GM13976 (cell line): ENCODE measurements around the gene NOTCH3.

Experiments
- DNase-seq: peaks from one replicate; pipeline ENCODE4 v3.0.0; 2012; ENCODE audit warnings: low spot score
- CTCF ChIP-seq: IDR thresholded peaks from 2 replicates; pipeline ENCODE4 v1.5.1; 2012; ENCODE audit warnings: borderline replicate concordance, mild to moderate bottlenecking; ENCODE audit not compliant: insufficient read depth; ENCODE audit errors: extremely low read depth, missing control alignments, control extremely low read depth
- in situ Hi-C: fragments of 300-500 bp; cut with MboI; formaldehyde crosslinking; loops from one replicate; pipeline ENCODE4 v1.12.0; 2022; ENCODE audit warnings: low sequenced_read_pairs, mixed read lengths, inconsistent platforms; ENCODE audit not compliant: unreplicated experiment

NOTCH3 gene

DNA sequence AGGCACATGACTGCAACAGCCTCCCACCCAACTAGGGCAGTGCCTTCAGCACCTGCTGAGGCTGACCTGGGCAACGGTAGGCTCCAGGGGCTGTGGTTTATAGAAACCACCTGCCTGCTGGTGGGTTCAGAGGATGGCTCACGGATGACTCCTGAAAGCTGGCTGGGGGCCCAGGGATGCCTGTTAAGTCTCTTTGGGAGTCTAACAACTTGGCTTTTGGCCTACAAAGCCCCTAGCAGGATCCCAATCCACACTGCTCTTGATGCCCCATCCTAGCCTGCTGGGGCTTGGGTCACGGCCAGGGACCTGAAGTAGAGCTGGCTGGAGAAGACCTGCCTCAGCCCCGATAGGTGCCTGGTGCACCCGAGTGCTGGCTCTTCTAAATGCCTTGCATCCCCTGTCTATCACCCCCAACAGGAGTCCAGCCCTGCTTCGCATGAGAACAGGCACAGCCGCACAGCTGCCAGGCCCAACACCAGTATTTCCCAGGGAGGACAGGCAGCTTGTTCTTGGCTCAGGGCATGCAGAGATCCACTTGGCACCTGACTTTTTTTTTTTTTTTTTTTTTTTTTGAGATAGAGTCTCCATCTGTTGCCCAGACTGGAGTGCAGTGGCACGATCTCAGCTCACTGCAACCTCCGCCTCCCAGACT lies 40.6 kb upstream of the NOTCH3 start:
- TF ChIP-seq CTCF = no peak
- in situ Hi-C loops = no loop called here
- DNase-seq = no peak

DNA sequence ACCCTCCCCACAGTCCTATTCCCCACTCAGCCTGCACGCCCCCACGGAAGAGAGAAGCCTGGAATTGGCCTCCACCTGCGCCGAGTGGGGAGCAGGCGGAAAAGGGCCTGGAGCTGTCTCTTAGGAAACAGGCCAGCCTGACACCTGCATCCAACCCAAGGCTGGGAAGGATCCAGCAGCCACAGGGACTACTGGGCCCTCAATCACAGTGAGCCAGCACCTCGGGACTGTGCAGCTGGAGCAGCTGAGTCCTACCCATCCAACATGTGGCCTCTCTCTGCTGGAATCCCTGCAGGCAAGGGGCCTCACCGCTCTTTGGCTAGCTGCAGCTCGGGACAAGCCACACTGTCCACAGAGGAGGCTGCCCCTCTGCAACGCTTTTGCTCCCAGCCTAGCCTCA lies 39.7 kb upstream of the NOTCH3 start:
- no peak for DNase-seq
- in situ Hi-C loops = no loop called here
- TF ChIP-seq CTCF = no peak

GRCh38 chr19:15239337-15239949 lies 38.6 kb upstream of the NOTCH3 start:
- TF ChIP-seq CTCF = no peak
- in situ Hi-C loops = no loop called here
- no peak for DNase-seq

GRCh38 chr19:15238639-15239155 lies 37.9 kb upstream of the NOTCH3 start:
- in situ Hi-C loops = no loop called here
- DNase-seq = no peak
- TF ChIP-seq CTCF = no peak

DNA sequence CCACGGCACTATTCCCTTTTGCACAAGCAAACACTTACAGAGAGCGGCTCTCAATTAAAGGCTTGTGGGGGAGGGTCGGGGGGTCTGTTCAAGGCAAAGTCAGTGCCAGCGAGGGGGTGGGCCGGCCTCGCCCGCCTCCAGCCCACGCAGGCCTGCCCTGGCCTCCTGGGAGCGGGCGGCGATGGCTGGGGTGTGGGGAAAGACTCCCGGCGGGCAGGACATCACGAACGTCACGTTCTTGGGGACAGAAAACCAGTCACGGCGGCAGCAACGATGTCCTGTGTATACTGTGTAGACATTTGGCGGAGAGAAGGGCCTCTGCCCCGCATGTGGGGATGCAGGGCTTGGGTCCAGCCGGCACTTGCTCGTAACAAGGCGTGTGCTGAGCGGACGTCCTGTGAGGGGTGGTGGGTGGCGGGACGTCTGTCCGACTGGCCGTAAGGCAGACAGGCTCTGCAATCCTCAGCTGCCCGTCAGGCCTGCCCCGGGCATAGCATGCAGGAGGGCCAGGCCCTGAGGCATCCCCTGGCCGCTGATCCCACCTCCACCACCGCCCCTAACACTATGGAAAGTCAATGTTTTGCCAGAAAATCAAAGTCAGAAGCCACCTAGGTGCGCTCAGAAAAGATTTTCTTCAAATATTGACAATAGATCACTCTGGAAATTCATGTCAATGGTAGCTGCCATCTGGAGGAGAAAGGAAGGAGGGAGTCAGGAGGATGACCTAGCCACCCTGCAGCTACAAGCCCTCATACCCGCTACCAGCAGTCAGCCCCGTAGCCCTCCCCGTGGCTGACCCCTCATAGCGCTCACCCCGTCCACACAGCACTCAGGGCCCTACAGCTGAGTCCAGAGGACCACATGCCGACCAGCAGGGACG lies 37.2 kb upstream of the NOTCH3 start:
- in situ Hi-C loops = no loop called here
- no peak for DNase-seq
- TF ChIP-seq CTCF = no peak

DNA sequence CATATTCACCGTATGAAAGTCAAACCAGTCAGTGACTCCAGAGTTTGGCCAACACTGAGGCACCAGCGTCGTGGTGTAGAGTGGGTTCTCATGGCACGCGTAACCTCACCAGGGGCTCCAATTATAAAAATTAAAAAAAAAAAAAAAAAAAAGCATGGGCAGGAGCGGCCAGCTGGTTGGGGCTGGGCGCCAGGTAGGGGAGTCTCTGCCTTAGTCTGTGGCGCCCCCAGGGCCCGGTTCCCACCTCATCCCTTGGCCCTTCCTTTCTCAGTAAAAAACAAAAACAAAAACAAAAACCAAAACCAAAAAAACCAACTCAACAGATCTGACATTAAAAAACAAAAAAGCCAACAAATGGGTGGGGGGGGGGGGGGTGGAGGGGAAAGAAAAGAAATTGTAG lies 36.1 kb upstream of the NOTCH3 start:
- DNase-seq = no peak

More for the DNA sequence above, 36.1 kb upstream of the NOTCH3 start:
- in situ Hi-C loops = no loop called here
- TF ChIP-seq CTCF = no peak
